Right lobe of liver (tissue), 4 donors: ENCODE measurements around the gene JAKMIP1.

Experiments
- POLR2A ChIP-seq: fragments of 450-650 bp; IDR thresholded peaks from one replicate; pipeline ENCODE4 v1.6.1; 2017; ENCODE audit warnings: antibody characterized with exemption, mild to moderate bottlenecking
- TF ChIP-seq, protein P1 (sequence below), 4 donors: fragments of 200-600 bp in 3 of 4; fragments of 450-650 bp in 1 of 4; IDR thresholded peaks; one replicate each; pipeline versions ENCODE4 v1.5.1 to v1.8.0; 2016 to 2022; ENCODE audit warnings: antibody characterized with exemption in 4 of 4, mild to moderate bottlenecking in 2 of 4
- donor health status: DM: no; HTN: no; CAD: no.
- donor health status: DM: no; HTN: no; CAD: no.
- donor health status: DM: no; HTN: yes; CAD: no.

DNA sequence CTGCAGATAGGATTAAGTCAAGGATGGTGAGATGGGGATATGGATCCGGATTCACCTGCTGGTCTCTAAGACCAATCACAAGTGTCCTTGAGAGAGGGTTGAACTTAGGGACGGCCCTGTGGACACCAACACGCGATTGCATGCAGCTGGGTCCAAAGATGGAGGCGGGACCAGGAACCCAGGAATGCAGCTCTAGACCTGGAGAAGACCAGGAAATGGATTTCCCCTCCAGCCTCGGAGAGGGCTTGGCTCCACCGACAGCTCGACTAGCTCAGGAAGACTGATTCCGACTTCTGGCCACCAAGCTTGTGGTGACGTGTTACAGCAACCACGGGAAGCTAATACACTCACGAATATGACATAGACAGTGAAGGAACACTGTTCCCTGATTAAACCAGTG lies 186.8 kb downstream of the JAKMIP1 start:
- TF ChIP-seq POLR2A = no peak
- TF ChIP-seq, protein P1, sequence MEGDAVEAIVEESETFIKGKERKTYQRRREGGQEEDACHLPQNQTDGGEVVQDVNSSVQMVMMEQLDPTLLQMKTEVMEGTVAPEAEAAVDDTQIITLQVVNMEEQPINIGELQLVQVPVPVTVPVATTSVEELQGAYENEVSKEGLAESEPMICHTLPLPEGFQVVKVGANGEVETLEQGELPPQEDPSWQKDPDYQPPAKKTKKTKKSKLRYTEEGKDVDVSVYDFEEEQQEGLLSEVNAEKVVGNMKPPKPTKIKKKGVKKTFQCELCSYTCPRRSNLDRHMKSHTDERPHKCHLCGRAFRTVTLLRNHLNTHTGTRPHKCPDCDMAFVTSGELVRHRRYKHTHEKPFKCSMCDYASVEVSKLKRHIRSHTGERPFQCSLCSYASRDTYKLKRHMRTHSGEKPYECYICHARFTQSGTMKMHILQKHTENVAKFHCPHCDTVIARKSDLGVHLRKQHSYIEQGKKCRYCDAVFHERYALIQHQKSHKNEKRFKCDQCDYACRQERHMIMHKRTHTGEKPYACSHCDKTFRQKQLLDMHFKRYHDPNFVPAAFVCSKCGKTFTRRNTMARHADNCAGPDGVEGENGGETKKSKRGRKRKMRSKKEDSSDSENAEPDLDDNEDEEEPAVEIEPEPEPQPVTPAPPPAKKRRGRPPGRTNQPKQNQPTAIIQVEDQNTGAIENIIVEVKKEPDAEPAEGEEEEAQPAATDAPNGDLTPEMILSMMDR (IDR thresholded peaks at IDR 0.05) = no peak
